ENCODE results near the gene CD300C. TPM values are rescaled to one million over a fixed set of nuclear protein-coding genes. Genes with fewer than 3 reads are reported as not detected.
A peak's percentile ranks its signal among the peaks of the same experiment; 100 is the strongest.

CD300C gene
- total RNA-seq = under 1 TPM in 3 of 4 donors, not detected in 1; 0.18 to 0.76 (median 0.42) TPM

DNA sequence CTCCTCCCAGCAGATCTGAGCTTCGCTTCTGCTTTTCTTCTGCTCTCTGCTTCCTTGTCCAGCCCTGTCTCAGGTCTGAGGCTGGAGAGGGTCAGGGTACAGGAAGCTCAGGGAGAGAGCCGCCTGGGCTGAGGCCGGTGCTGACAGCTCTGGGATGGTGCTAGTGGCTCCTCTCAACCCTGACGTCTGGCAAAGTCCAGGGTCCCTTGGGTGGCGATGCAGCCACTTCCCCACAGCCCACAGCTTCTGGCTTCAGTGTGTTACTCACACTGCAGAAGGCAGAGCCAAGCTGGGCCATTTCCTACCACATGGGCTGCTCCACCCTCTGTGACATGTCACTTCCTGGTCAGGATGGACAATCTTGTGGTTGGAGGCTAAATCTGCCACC is at the start of gene CD300C:
Gene CD300C (minus strand): TSS at position 273 of the 388 bp plus-strand sequence. CDS start 333 bp downstream, outside the sequence.
- peak within 1 kb of the TSS in 2 of 4 donors; percentile 18 to 28 for H3K4me3 ChIP-seq
- TF ChIP-seq, protein P1, sequence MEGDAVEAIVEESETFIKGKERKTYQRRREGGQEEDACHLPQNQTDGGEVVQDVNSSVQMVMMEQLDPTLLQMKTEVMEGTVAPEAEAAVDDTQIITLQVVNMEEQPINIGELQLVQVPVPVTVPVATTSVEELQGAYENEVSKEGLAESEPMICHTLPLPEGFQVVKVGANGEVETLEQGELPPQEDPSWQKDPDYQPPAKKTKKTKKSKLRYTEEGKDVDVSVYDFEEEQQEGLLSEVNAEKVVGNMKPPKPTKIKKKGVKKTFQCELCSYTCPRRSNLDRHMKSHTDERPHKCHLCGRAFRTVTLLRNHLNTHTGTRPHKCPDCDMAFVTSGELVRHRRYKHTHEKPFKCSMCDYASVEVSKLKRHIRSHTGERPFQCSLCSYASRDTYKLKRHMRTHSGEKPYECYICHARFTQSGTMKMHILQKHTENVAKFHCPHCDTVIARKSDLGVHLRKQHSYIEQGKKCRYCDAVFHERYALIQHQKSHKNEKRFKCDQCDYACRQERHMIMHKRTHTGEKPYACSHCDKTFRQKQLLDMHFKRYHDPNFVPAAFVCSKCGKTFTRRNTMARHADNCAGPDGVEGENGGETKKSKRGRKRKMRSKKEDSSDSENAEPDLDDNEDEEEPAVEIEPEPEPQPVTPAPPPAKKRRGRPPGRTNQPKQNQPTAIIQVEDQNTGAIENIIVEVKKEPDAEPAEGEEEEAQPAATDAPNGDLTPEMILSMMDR (IDR thresholded peaks at IDR 0.05) = no peak
- peak in 1 of 4 donors; percentile 45 for TF ChIP-seq POLR2A (IDR thresholded peaks at IDR 0.05)
- peak within 1 kb of the TSS in 2 of 4 donors; percentile 33 to 40 for H3K27ac ChIP-seq
- DNase-seq = no peak
- no peaks in the 10 kb centered on the region for H3K36me3 ChIP-seq
- no peaks in the 10 kb centered on the region for H3K9me3 ChIP-seq
- intact Hi-C loops (cut with DNase I) = no loop called here
- no peaks in the 10 kb centered on the region for H3K4me1 ChIP-seq
- H3K27me3 ChIP-seq = peaks cover 0 to 27% (median 0%) of the 10 kb centered on the region in 4 donors
- WGBS, 2 donors = 40 to 49% methylated on average over 1 to 4 of the region's 5 CpGs

DNA sequence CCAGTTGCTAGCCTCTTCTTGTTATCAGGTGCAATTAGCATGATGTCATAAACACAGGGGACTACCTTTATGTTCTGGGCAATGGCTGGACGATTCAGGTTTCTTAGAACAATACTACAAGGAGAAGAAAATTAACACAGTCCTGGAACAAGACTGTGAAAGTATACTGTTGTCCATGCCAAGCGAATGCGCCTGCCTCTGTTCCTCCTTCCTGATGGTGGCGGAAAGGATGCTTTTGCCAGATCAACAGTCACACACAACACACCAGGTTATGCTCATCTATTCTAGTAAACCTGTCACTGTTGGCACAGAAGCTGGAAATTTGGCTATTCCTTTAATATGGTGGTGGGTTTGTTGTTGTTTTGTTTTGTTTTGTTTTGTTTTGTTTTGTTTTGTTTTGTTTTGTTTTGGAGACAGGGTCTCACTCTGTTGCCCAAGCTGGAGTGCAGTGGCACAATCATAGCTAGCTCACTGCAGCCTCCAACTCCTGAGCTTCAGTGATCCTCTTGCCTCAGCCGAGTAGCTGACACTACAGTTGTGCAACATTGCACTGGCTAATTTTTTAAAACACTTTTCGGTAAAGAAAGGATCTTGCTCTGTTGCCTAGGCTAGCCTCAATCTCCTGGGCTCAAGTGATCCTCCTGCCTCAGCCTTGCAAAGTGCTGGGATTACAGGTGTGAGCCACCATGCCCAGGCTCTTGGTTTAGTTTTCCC is 49.3 kb upstream of the CD300C start:
- Histone ChIP-seq H3K36me3 (no peaks in the 10 kb centered on the region), H3K27ac (no peak overlapping the region), H3K27me3 (peaks cover 0 to 68% (median 0%) of the 10 kb centered on the region in 4 donors), H3K9me3 (no peaks in the 10 kb centered on the region), H3K4me1 (peaks cover 0 to 16% (median 0%) of the 10 kb centered on the region in 3 donors), H3K4me3 (no peak overlapping the region)
- TF ChIP-seq POLR2A (IDR thresholded peaks at IDR 0.05) = no peak
- TF ChIP-seq, protein P1 (IDR thresholded peaks at IDR 0.05) = no peak
- DNase-seq = no peak
- WGBS, 2 donors = 69 to 72% methylated on average over 6 of the region's 6 CpGs
- intact Hi-C loops (cut with DNase I) = no loop called here

DNA sequence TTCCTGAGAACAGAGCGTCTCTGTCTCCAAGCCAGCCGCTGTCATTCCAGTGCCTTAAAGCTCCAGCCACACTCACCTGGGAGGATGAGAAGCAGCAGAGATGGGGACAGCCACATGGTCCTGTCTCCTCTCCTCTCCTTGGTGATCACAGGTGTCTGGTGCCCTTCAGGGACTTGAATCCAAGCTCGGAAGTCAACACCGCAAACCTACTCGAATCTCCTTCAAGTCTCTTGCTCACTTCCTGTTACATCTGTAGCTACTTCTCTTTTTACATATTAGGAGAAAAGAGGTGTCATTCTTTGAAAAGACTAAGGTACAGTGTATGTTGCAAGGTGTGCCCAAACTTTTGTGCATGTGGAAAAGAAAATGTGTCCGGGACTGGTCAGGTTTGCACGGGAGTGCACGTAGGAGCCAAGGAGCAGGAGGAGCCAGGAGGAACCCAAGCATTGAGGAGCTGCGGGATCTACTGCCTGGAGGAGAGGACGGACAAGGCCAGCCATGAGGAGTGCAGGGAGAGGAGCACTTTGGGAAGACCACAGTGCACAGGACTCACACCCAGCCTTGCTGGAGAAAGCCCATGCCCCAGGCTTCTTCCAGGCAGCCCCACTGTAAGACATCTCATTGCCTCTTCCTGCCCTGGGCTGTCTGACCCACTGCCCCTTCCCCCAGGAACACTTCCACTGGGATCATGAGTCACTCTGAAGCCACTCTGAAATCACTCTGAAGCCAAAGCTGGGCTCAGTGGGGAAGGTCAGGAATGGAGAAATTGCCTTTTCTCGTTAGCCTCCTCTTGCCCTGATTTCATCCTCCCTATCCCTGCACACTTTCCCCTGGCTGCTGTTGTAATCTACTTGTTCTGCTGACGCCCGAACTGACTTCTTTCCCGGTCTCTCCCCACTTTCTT is 46.4 kb upstream of the CD300C start, which contains the start of gene CD300LD:
Gene CD300LD (minus strand): TSS at position 197 of the 904 bp plus-strand sequence. CDS start 81 bp downstream, at position 116.
- Histone ChIP-seq H3K36me3 (no peaks in the 10 kb centered on the region), H3K4me1 (no peaks in the 10 kb centered on the region), H3K9me3 (no peaks in the 10 kb centered on the region), H3K27ac (no peak within 1 kb of the TSS), H3K4me3 (no peak within 1 kb of the TSS), H3K27me3 (peaks cover 0 to 69% (median 0%) of the 10 kb centered on the region in 4 donors)
- TF ChIP-seq, protein P1 (IDR thresholded peaks at IDR 0.05) = no peak
- TF ChIP-seq POLR2A (IDR thresholded peaks at IDR 0.05) = no peak
- no peak for DNase-seq
- intact Hi-C loops (cut with DNase I) = no loop called here
- 62 to 65% methylated on average over 13 to 14 of the region's 14 CpGs for WGBS, 2 donors

DNA sequence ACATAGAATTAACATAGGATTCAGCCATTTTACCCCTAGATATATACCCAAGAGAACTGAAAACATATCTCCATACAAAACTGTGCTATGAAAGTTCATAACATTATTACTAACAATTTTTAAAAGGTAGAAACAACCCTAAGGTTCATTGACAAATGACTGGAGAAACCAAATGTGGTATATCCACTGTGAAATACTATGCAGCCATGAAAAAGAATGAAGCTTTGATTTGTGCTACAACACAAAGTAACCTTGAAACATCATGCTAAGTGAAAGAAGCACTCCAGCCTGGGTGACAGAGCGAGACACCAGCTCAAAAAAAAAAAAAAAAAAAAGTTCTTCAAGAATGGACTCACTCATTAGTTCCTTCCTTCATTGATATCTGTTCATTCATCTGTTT is 45.6 kb upstream of the CD300C start:
- intact Hi-C loops (cut with DNase I) = no loop called here
- no peaks in the 10 kb centered on the region for H3K4me1 ChIP-seq
- no peak overlapping the region for H3K4me3 ChIP-seq
- WGBS, 2 donors = 46 to 77% methylated on average over 1 of the region's 1 CpG
- H3K27me3 ChIP-seq = peaks cover 0 to 69% (median 0%) of the 10 kb centered on the region in 4 donors
- DNase-seq = no peak
- no peaks in the 10 kb centered on the region for H3K36me3 ChIP-seq
- no peaks in the 10 kb centered on the region for H3K9me3 ChIP-seq
- TF ChIP-seq POLR2A (IDR thresholded peaks at IDR 0.05) = no peak
- TF ChIP-seq, protein P1 (IDR thresholded peaks at IDR 0.05) = no peak
- H3K27ac ChIP-seq = no peak overlapping the region

Measured in esophagus squamous epithelium (tissue), 5 donors.